Left renal pelvis (tissue), 4 donors: ENCODE measurements around the gene PDE6B. TPM values are rescaled to one million over a fixed set of nuclear protein-coding genes. Genes with fewer than 3 reads are reported as not detected.

Source experiments
- DNase-seq, 4 donors: peaks; one replicate each; pipeline ENCODE4 v3.0.0-alpha.2; 2013; ENCODE audit warnings: low read depth in 4 of 4, low spot score in 3 of 4
- polyA plus RNA-seq, 4 donors: library from polyadenylated mRNA; unstranded; fragments of 120-200 nt; gene quantifications; one replicate each; pipeline ENCODE4 v1.2.1, GENCODE V29; 2013; ENCODE audit not compliant: insufficient read length in 4 of 4

PDE6B gene
- polyA plus RNA-seq, 4 donors: 10.7 to 48.6 (median 34.6) TPM

GRCh38 chr4:654871-655463 is 29.6 kb downstream of the PDE6B start:
- DNase-seq: no peak

DNA sequence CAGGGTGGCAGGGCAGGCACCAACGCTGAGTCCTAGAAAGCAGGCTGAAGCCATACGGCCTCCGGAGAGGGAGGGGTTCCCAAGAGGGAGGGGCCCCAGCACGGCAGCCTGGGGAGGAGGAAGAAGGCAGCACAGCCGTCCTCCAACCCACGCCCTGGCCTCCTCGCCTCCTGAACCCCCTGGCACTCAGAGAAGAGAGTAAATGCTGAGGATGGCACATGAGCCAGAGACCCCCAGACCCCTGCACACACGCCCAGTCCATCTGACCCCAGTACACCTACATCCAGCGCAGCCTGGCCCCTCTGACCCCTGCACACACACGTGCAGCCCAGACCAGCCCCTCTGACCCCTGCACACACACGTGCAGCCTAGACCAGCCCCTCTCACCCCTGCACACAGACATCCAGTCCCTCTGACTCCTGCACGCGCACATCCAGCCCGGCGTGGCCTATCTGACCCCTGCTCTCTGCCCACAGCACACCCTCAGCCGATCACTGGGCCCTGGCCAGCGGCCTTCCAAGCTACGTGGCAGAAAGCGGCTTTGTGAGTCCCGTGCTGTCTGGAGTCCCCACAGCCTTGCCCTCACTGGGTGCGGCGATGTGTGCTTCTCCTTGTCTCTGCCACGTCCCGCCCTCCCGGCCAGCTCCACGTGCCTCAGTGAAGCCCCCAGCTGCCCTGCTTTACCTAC is 30.2 kb downstream of the PDE6B start:
- DNase-seq: no peak

GRCh38 chr4:656436-657337 is 31.3 kb downstream of the PDE6B start:
- no peak for DNase-seq

DNA sequence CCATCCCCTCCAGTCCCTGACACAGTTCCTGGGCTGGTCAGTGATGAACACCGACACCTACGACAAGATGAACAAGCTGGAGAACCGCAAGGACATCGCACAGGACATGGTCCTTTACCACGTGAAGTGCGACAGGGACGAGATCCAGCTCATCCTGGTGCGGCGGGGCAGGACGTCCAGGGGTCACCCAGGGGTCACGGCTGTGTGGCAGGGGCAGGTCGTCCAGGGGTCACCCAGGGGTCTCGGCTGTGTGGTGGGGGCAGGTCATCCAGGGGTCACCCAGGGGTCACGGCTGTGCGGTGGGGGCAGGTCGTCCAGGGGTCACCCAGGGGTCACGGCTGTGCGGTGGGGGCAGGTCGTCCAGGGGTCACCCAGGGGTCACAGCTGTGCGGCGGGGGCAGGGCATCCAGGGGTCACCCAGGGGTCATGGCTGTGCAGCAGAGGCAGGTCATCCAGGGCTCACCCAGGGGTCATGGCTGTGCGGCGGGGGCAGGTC is 32.0 kb downstream of the PDE6B start:
- DNase-seq: no peak

DNA sequence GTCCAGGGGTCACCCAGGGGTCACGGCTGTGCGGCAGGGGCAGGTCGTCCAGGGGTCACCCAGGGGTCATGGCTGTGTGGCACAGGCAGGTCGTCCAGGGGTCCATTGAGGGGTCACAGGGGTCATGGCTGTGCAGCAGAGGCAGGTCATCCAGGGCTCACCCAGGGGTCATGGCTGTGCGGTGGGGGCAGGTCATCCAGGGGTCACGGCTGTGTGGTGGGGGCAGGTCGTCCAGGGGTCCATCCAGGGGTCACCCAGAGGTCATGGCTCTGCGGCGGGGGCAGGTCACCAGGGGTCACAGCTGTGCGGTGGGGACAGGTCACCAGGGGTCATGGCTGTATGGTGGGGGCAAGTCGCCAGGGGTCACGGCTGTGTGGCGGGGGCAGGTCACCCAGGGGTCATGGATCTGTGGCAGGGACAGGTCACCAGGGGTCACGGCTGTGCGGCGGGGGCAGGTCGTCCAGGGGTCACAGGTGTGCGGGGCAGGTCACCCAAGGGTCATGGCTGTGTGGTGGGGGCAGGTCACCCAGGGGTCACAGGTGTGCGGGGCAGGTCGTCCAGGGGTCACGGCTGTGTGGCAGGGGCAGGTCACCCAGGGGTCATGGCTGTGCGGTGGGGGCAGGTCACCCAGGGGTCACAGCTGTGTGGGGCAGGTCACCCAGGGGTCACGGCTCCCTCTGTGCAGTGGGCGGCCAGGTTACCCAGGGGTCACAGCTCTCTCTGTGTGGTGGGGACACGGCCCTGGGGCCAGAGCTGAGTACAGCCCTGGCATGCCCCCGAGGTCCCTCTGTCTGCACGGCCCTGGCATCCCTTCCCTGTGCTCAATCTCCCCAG is 32.7 kb downstream of the PDE6B start:
- no peak for DNase-seq

DNA sequence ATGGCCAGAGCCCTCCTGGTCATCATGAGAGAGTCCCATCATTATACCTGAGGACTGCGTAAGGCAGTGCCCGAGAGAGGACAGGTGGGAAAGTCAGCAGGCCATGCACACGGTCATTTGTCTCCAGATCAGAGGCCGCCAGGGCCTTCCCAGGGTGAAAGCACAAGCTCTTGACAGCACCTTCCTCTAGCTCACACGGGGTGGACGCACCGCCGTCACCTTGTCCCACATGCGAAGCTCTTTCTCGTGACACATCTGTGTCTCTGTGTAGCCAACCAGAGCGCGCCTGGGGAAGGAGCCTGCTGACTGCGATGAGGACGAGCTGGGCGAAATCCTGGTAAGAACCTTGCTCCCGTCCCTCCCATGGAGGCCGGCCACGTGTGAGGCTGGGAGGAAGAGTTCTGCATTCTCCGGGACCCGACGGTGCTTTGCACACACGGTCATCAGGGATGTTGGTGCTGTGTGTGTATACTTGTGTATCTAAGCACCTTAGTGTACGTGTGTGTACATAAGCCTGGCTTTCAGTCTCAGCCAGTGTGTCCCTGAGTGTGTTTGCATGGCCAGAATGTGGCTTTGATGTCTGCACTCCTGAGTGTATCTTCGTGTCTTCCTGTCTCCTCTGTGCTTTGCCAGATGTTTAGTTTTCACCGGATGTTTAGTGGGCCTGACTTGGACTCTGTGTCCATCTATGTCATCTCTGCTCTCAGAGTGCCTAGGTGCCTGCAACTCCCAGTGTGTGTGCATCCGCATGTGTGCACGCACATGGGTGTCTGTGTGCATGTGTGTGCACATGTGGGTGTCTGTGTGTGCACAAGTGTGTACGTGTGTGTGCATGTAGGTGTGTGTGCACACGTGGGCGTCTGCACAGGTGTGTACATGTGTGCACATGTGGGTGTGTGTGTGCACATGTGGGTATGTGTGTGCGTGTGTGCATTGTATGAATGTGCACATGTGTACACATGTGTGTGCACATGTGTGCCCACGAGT is 33.6 kb downstream of the PDE6B start:
- no peak for DNase-seq

DNA sequence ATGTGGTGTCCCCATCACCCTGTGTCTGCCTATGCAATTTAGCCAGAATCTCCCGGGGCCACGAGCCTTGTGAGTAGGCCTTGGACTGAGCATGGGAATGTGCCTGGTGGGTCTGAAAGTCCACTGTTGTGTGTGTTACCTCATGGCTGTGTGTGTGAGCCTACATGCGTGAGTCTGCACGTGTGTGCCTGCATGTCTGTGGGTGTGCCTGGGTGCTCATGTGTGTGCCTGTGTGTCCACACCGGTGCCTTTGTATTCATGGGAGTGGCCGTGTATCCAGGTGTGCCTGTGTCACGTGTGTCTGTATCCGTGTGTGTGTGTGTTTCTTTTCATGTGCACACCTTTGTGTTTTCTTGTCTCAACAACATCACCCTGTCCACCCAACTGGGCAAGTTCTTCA is 34.5 kb downstream of the PDE6B start:
- DNase-seq: no peak

- DNase-seq: no peak
These were observed 35.0 kb downstream of the PDE6B start for GRCh38 chr4:660401-660800.

GRCh38 chr4:661231-661630 is 35.9 kb downstream of the PDE6B start:
- DNase-seq: no peak

DNA sequence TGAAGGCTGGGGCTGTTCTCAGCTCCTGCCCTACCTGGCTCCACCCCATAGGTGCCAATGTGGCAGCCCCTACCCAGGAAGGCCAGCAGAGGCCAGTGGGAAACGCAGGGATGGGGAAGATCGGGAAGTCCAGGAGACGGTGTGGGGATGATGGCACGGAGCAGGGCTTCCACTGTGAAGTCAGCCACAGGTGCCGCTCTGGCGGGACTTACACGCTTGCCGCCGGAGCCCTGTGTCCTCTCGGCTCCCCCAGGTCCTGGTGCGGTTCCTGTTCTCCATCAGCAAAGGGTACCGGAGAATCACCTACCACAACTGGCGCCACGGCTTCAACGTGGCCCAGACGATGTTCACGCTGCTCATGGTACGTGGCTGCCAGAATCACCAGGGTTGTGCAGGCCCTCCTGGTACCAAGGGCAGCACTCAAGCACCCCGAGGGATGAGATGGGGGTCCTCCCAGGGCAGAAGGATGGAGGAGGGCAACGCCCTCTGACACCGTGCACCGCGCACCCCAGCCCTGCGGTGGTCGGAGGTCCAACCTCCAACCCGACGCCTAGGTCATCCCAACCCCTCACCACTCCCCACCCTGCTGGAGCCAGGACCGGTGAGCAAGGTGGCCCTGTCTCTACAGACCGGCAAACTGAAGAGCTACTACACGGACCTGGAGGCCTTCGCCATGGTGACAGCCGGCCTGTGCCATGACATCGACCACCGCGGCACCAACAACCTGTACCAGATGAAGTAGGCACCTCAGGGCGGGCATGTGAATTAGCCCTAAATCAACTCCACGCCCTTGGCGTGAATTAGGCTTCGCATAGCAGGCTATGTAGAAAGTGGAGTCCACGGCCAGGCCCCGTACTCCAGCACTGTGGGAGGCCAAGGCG is 36.7 kb downstream of the PDE6B start:
- DNase-seq: no peak

DNA sequence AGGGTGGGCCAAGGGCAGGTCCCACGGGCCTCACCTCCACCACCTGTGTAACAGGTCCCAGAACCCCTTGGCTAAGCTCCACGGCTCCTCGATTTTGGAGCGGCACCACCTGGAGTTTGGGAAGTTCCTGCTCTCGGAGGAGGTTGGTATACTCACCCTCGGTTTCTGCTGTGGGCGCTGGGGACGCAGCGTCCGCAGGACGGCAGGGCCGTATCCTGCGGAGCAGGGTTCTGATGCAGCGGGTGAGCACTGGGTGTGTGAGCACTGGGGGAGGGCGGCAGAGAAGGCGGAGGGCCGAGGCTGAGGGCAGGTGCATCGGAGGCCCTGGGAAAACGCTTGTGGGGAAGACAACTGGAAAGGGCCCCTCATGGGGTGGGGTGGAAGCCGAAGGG is 37.7 kb downstream of the PDE6B start:
- DNase-seq: no peak

GRCh38 chr4:663438-664428 is 38.4 kb downstream of the PDE6B start:
- peak in 1 of 4 donors; percentile 59 for DNase-seq

DNA sequence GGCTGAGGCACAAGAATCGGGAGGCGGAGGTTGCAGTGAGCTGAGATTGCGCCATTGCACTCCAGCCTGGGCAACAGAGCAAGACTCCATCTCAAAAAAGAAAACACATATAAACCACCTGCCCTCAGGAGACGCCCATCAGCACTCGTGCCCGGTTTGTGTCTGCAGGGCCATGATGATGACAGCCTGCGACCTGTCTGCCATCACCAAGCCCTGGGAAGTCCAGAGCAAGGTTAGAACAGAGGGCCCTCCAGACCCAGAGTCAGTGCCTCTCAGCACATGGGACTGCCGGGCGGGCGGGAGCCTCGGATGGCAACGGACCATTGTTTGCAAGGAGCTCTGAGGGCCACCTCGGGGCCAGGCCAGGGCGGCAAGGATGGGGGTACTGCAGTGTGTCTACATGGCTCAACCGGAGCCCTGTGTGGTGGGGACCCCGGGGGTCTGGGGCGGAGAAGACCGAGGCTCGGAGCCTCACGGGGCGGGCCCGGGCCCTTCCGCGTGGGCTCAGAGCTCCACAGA is 39.4 kb downstream of the PDE6B start:
- DNase-seq: no peak

- DNase-seq: no peak
These were observed 40.0 kb downstream of the PDE6B start for GRCh38 chr4:665381-665750.

DNA sequence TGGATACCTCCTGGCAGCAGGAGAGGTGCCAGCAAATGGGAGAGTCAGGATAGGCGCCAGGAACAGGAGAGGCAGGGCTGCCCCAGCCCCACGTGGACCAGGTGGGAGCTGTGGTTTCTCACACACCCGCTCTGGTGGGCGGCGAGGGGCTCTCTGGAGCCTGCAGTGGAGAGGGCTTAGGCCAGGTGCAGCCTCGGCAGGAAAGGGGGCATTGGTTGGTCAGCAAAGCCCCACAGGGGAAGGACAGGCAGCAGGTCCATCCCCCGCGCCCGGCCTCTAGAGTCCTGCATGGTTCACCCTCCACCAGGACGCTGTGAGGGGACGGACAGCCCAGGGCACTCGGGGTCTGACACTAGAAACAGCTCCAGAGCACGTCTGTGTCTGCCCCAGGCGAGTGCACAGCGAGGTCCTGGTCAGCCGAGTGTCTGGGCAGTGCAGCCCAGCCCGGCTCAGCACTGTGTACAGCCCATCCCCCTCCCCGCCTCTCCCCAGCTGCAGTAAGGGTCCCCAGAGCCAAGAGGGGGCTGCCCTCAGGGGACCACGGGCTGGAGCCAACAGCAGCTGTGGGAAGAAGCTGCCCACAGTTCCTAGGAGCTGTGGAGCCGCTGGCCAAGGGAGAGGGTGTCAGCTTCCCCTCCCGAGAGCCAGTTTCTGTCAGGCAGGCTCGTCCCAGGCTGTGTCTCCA is 40.5 kb downstream of the PDE6B start:
- no peak for DNase-seq

DNA sequence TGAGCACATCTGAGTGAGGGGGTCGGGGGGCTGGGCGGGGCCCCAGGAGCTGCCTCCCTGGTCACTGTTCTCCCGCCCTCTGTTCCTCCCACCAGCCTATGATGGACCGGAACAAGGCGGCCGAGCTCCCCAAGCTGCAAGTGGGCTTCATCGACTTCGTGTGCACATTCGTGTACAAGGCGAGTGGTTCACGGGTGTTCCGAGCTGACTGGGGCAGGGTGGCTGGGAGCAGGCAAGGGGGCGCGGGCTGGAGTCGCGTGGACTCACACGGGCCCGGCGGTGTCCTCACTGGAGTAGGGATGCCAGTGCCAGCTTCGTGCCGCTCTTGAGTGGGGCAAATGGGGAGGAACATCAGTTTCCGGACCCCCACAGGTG is 41.0 kb downstream of the PDE6B start:
- DNase-seq: no peak
